Activated CD4-positive, alpha-beta T cell treated with anti-CD3 and anti-CD28 coated beads, Interleukin-2, Interleukin-6, amounts not matched to agents 100 ng/mL and 50 ng/mL, durations not matched to agents 16 hours and 8 hours (primary cell): ENCODE results near the gene CWC25.

Source experiments
- DNase-seq: peaks from one replicate; pipeline ENCODE4 v3.0.0-alpha.2; 2020

The CWC25 gene

GRCh38 chr17:38783227-38783626 lies 41.9 kb downstream of the CWC25 start:
- no peak for DNase-seq

DNA sequence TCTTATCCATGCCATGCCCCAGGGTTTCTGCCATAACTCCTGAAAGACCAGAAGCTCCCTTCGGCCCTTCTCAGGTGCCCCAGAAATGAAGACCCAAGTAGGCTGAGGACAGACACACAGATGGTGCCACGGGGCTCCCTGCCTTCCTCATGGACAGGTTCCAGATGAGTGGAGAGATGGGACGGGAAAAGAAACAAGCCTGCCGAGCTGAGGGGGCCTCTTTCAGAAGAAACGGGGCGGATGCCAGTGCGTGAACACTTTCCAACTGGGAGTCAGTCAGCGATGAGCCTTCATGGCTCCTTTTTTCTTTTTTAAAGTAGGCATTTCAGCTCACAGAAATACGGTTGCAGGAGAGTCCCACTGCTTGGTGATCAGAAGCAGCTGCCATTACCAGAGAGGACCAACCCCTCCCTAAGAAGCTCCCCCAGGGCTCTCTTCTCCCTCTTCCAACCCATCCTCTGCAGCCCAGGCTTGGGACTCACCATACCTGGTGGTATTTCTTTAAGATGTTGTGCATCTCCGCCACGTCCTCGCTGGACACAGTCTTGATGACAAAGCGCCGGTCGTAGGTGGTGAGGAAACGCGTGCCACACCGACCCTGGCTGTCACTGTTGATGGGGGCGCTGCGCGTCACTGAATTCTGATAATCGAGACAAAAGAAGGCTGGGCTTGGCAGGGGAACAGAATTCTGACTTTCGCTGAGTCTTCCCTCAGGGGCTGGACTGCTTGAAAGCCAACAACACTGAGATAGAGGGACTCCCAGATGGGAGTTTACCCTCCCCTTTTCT lies 45.0 kb downstream of the CWC25 start:
- DNase-seq: no peak

GRCh38 chr17:38777641-38778250 lies 47.4 kb downstream of the CWC25 start:
- DNase-seq: no peak

DNA sequence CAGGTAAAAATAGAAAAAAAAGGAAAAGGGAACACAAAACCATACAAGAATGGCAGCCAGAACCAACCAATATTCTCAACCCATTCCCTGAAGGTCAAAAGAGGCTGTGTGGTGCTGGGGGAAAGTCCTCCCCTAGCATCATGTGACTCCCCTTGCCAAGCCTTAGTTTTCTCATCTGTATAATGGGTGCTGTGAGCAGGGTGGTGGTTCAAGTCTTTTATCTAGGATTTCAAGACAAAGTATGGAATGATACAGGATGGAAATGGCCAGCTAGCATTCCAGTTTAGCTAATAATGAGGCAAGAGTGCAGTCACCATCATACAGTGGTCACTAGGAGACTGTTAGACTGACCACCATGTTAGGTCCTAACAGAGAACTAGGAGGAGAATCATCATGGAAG lies 51.9 kb downstream of the CWC25 start:
- no peak for DNase-seq

GRCh38 chr17:38768417-38768816 lies 56.7 kb downstream of the CWC25 start:
- no peak for DNase-seq

DNA sequence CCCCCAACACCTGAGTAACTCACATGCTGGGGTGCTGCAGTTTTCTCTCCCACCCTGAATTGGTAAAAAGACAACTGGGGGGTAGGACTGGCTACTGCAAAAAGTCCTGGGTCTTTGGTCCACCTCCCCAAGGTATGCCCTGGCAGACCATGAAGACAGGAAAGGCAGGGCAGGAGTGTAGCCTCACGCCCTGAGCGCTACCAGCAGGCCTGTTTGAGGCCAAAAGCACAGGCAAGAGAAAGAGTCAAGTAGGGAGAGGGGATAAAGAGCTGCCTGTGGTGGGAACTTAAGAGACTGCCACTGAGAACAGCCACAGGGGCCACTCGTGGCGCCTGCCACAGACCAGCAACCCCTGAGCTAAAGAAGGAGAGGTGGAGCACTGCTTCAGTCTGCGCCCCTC lies 58.8 kb downstream of the CWC25 start:
- DNase-seq: no peak

DNA sequence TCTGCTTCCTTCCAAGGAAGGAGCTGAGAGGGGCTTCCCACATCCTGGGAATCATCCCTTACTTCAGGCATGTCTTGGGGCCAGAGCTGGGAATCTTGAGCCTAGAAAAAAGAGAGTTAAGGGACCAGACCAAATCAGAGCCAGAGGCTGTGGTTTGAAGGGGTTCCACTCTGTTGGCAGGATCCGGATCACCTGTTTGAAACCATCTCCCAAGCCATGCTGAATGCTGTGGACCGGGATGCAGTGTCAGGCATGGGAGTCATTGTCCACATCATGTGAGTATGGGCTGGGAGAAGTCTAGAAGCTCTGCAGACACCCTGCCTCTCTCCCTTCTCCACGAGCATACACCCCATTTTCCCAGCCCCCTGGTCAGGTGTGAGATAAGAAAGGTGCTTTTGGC lies 62.9 kb downstream of the CWC25 start:
- DNase-seq: no peak

GRCh38 chr17:38761612-38762011 lies 63.5 kb downstream of the CWC25 start:
- peak; percentile 48 for DNase-seq

GRCh38 chr17:38753071-38753506 lies 72.0 kb downstream of the CWC25 start:
- DNase-seq: no peak

DNA sequence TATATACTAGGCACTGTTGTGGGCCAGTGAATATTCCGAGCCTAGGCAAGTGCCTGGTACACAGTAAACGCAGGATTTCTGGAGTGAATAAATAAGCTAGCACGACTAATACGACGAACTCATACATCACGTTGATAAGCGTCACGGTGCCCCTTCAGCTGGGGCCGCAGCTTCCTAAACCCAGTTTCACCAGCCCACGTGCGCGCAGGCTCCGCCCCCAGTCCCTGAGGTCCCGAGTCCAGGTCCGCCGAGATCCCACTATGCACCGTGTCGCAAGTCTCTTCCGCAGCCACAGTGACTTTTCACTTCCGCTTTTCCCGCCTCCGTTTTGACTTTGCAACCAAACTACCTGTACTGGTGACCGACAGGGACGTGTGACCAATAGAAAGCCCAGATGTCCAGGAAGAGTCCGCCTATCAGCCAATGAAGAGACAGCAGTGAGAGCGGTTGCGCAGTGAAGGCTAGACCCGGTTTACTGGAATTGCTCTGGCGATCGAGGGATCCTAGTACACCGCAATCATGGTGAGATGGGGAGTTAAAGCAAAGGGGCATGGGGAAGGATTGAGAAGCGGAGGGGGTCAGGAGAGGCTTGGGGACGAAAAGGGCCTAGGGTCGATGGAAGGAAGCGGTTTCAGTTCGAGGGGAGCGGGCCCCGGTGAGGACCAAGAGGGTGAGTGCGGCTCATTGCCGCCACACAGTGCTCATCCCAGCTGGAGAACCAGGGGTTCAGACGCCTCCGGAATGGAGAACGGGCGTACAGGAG lies 72.6 kb downstream of the CWC25 start, which contains the start of gene PSMB3:
PSMB3 (plus strand) TSS at position 434 of the 763 bp plus-strand sequence; CDS start at position 520, 86 bp downstream.
- peak; percentile 99 for DNase-seq

DNA sequence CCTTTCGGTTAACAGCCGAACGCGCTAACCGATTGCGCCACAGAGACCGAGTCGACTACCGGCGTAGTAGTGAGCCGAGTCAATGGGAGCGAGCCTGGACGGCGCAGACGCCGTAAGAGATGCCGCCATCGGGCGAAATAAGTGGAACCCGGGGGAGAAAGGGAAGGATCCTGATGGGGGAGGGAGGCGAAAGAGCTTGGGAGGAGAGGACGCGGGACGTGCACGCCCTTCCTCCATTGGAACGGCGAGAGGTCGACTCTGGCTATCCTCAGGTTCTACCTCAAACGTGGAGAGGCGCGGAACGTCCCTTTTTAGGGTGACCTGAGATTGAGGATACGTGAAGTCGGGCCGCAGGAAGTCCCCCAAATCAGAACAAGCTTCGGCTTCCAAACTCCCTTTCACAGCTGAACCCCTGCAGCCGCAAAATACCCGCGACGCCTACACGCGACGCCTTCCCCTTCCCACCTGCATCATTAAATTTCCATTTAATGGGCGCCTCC lies 73.3 kb downstream of the CWC25 start:
- DNase-seq: peak; percentile 88

GRCh38 chr17:38751144-38751807 lies 73.8 kb downstream of the CWC25 start:
- DNase-seq: no peak
